ENCODE results near the gene TALDO1. TPM values are rescaled to one million over a fixed set of nuclear protein-coding genes. Genes with fewer than 3 reads are reported as not detected.

Gene TALDO1
- polyA plus RNA-seq, 1 donor from 2014 or later = 156 TPM

- peak overlapping the region; percentile 76 for H3K4me2 ChIP-seq (ENCODE audit: low read length)
- no peaks in the 10 kb centered on the region for H3F3A ChIP-seq (ENCODE audit: insufficient read depth, low read length, poor library complexity, severe bottlenecking)
- H3K9me2 ChIP-seq (ENCODE audit: insufficient read depth, low read length) = no peaks in the 10 kb centered on the region
- no peaks in the 10 kb centered on the region for H3K9me3 ChIP-seq (ENCODE audit: low read length)
- H4K20me1 ChIP-seq (ENCODE audit: insufficient read depth) = peaks cover 3% of the 10 kb centered on the region
- peak overlapping the region; percentile 92 for H3K9ac ChIP-seq (ENCODE audit: low read length)
- H3K27ac ChIP-seq (ENCODE audit: low read length) = no peak overlapping the region
- H3K36me3 ChIP-seq (ENCODE audit: insufficient read depth, low read length) = no peaks in the 10 kb centered on the region
- no peaks in the 10 kb centered on the region for H3K27me3 ChIP-seq (ENCODE audit: insufficient read depth, low read depth, low read length)
- H3K79me2 ChIP-seq (replicated peaks; ENCODE audit: insufficient read depth, low read length) = peaks cover 31% of the 10 kb centered on the region
- TF ChIP-seq, protein P1, sequence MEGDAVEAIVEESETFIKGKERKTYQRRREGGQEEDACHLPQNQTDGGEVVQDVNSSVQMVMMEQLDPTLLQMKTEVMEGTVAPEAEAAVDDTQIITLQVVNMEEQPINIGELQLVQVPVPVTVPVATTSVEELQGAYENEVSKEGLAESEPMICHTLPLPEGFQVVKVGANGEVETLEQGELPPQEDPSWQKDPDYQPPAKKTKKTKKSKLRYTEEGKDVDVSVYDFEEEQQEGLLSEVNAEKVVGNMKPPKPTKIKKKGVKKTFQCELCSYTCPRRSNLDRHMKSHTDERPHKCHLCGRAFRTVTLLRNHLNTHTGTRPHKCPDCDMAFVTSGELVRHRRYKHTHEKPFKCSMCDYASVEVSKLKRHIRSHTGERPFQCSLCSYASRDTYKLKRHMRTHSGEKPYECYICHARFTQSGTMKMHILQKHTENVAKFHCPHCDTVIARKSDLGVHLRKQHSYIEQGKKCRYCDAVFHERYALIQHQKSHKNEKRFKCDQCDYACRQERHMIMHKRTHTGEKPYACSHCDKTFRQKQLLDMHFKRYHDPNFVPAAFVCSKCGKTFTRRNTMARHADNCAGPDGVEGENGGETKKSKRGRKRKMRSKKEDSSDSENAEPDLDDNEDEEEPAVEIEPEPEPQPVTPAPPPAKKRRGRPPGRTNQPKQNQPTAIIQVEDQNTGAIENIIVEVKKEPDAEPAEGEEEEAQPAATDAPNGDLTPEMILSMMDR (IDR thresholded peaks at IDR 0.05; ENCODE audit: poor library complexity, severe bottlenecking) = no peak
- TF ChIP-seq EP300 (conservative IDR thresholded peaks at IDR 0.05; ENCODE audit: poor library complexity, severe bottlenecking) (no peak), POLR2AphosphoS5 (IDR thresholded peaks at IDR 0.05) (no peak), EZH2 (IDR thresholded peaks at IDR 0.05; ENCODE audit: borderline replicate concordance, insufficient read depth, low read length, poor library complexity, severe bottlenecking) (no peak), RAD21 (conservative IDR thresholded peaks at IDR 0.05) (no peak), MXI1 (conservative IDR thresholded peaks at IDR 0.05; ENCODE audit: poor library complexity, severe bottlenecking) (no peak), TAF1 (IDR thresholded peaks at IDR 0.05; ENCODE audit: low read depth) (no peak), SMC3 (conservative IDR thresholded peaks at IDR 0.05; ENCODE audit: poor library complexity) (no peak)
- TF ChIP-seq, protein P2, sequence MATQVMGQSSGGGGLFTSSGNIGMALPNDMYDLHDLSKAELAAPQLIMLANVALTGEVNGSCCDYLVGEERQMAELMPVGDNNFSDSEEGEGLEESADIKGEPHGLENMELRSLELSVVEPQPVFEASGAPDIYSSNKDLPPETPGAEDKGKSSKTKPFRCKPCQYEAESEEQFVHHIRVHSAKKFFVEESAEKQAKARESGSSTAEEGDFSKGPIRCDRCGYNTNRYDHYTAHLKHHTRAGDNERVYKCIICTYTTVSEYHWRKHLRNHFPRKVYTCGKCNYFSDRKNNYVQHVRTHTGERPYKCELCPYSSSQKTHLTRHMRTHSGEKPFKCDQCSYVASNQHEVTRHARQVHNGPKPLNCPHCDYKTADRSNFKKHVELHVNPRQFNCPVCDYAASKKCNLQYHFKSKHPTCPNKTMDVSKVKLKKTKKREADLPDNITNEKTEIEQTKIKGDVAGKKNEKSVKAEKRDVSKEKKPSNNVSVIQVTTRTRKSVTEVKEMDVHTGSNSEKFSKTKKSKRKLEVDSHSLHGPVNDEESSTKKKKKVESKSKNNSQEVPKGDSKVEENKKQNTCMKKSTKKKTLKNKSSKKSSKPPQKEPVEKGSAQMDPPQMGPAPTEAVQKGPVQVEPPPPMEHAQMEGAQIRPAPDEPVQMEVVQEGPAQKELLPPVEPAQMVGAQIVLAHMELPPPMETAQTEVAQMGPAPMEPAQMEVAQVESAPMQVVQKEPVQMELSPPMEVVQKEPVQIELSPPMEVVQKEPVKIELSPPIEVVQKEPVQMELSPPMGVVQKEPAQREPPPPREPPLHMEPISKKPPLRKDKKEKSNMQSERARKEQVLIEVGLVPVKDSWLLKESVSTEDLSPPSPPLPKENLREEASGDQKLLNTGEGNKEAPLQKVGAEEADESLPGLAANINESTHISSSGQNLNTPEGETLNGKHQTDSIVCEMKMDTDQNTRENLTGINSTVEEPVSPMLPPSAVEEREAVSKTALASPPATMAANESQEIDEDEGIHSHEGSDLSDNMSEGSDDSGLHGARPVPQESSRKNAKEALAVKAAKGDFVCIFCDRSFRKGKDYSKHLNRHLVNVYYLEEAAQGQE (IDR thresholded peaks at IDR 0.05; ENCODE audit: borderline replicate concordance) = no peak
- H3K4me3 ChIP-seq (ENCODE audit: low read length) = peak overlapping the region; percentile 96
- no peak overlapping the region for H2AFZ ChIP-seq (ENCODE audit: low read depth, low read length)
Observed at GRCh38 chr11:776263-776560, 28.9 kb downstream of the TALDO1 start.

GRCh38 chr11:776561-777287, 29.5 kb downstream of the TALDO1 start:
- Histone ChIP-seq H3K27ac (ENCODE audit: low read length) (peak overlapping the region; percentile 47), H3K9me3 (ENCODE audit: low read length) (no peaks in the 10 kb centered on the region), H3K9me2 (ENCODE audit: insufficient read depth, low read length) (no peaks in the 10 kb centered on the region), H2AFZ (ENCODE audit: low read depth, low read length) (no peak overlapping the region), H3F3A (ENCODE audit: insufficient read depth, low read length, poor library complexity, severe bottlenecking) (no peaks in the 10 kb centered on the region), H3K27me3 (ENCODE audit: insufficient read depth, low read depth, low read length) (no peaks in the 10 kb centered on the region), H3K4me3 (ENCODE audit: low read length) (peak overlapping the region; percentile 96), H3K9ac (ENCODE audit: low read length) (peak overlapping the region; percentile 92), H3K79me2 (replicated peaks; ENCODE audit: insufficient read depth, low read length) (peaks cover 31% of the 10 kb centered on the region), H3K4me2 (ENCODE audit: low read length) (peak overlapping the region; percentile 76), H4K20me1 (ENCODE audit: insufficient read depth) (peaks cover 3% of the 10 kb centered on the region), H3K36me3 (ENCODE audit: insufficient read depth, low read length) (no peaks in the 10 kb centered on the region)
- TF ChIP-seq POLR2AphosphoS5 (IDR thresholded peaks at IDR 0.05) = no peak

All from neural cell (in vitro differentiated cells).